Measurements from ENCODE around the gene TNXB.
"Not testable (repeated sequence)": the region's sequence is repeated elsewhere in the genome, so short reads cannot be mapped to it uniquely, and the experiment has no call there.

TNXB gene

DNA sequence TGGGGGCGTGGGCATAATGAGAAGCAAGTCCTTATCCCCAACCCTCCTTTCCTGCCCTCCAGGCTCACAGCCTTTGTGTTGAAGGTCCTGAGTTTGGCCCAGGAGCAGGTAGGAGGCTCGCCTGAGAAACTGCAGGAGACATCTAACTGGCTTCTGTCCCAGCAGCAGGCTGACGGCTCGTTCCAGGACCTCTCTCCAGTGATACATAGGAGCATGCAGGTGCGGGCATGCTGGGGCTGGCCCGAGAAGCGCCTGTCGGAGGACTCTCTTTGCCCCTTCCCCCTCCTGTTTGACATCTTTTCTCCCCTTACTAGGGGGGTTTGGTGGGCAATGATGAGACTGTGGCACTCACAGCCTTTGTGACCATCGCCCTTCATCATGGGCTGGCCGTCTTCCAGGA is 80.5 kb downstream of the TNXB start:
- H3K27ac ChIP-seq: not testable (repeated sequence)

DNA sequence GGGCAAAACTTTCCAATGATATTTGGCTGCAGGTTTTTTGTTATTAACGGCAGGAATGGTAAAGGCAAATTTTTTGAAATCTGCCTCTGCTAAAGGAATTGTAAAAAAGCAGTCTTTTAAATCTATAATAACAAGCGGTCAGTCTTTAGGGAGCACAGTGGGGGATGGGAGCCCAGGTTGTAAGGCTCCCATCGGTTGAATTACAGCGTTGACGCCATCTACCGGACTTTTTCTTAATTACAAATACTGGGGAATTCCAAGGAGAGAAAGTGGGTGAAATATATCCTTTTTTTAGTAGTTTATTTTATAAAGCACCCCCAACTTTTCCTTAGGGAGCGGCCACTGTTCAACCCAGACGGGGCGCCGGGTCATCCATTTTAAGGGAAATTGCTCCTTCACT is 87.0 kb downstream of the TNXB start:
- not testable (repeated sequence) for H3K27ac ChIP-seq

DNA sequence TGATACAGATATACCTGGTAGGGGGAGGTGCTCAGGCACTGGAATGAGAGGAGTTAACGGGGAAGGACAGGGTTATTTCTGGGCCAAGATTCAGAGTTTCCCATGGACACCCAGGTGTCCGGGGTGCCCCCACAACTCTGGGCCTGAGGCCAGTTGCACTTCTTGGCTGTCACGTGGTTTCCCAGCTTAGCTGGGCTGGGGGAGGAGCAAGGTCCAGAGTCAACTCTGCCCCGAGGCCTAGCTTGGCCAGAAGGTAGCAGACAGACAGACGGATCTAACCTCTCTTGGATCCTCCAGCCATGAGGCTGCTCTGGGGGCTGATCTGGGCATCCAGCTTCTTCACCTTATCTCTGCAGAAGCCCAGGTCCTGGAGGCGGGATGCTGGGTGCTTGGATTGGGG is 94.6 kb downstream of the TNXB start, which contains the start of gene C4B:
TSS of gene C4B (plus strand) at position 249 of the 400 bp plus-strand sequence. CDS start at position 300, 51 bp downstream.
- H3K27ac ChIP-seq: not testable (repeated sequence)

DNA sequence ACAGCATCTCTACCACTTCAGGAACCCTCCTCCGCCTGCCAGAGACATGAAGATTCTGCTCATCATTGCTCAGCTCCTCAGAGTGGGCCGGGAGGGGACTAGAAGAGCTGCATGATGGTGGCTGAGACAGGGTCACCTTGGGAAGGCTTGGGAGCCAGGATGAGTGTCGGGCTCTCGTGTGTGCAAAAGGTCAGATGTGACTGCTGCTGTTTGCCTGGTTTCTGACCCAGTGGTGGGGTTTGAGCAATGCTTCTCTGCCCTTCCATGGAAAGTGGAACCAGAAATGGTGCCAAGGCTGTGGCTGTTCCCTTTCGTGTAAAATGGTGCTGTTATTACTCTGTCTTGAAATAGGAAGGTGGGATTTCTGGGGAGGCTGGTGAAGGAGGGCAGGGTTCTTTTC is 95.4 kb downstream of the TNXB start:
- H3K27ac ChIP-seq: not testable (repeated sequence)

DNA sequence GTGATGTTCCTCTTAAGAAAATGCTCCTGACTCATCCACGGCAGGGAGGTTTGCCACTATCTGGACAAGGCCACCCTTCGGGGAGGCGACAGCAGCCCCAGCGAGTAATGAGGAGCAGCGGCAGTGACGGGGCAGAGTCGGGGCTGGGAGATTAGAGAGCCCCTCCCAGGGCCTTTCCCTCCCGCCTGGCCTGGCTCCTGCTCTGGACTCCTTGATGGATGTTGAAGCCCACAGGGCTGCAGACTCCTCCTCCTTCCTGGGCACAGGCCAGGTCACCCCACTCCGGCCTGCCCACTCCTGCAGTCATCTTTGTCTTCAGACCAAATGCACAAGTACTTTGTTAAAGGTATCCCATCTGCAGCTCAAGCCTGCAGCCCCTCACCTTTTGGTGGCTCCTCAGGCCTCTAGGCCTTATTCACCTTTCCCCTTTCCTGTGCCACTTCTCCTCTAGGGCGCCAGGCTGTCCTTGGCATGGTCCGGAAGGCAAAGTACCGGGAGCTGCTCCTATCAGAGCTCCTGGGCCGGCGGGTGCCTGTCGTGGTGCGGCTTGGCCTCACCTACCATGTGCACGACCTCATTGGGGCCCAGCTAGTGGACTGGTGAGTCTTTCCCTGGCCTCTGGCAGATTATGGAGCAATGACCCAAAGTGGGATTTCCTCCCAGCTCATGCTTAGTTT is 96.1 kb downstream of the TNXB start:
- not testable (repeated sequence) for H3K27ac ChIP-seq

DNA sequence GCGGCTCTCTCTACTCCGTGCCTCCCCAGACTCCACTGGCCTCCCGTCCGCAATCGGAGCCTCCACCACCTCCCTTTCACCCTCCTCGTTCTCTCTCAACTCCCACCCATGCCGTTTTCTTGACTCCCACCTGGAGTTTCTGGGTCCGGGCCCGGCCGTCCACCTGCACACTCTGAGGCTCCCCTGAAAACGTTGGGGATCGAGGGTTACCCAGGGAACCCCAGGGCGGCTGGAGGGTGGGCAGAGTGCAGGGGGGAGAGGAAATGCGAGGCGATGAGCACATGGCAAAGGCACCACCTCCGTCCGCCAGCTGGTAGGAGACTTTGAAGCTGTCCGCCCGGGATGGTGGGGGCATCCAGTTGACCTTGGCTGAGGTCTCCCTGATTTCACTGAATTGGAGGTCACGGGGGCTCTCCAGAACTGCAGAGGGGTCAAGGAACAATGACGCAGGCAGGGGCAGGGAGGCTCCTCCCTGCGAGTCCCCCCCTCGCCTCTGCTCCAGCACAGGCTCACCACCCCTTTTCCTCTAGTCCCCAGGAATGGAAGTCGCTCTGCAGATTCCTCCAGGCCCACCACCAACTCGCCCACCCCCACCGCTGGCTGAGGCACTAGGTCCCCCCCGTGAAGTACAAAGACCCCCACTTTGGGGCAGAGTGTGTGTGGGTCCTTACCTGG is 98.1 kb downstream of the TNXB start:
- not testable (repeated sequence) for H3K27ac ChIP-seq

DNA sequence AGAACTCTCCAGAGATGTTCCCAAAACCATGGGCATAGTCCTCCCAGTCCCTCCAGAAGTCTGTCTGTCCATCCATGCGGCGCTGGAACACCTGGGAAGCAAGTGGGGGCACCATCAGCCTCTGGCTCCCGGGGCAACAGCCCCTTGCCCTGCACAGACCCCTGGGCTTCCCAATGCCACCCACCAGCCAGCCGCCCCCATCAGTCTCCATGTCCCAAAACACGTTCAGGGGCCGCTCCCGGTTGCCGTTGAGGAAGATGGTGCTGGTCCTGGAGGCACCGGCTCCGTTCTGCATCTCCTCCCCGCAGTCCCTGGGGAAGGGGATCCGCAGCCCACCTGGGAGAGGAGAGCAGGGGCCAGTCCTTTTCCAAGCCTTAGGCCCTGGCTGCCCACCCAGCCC is 99.6 kb downstream of the TNXB start:
- not testable (repeated sequence) for H3K27ac ChIP-seq

DNA sequence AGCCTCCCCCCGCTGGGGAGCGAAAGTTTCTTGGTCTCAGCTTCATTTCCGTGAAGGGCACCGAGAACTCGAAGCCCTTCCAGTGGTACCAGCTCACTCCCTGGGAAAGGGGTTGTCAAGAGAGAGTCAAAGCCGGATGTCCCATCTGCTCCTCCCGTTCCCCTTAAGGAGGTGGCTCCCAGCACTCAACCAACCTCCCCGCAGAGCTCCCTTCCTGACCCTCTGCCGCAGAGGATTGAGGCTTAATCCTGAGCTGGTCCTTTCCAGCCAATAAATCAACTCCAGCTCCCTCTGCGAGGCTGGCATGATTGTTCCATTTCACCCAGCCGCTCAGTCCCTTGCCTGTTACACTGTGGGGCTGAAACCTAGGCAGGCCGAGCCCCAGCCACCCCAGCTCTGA is 100.5 kb downstream of the TNXB start:
- H3K27ac ChIP-seq: not testable (repeated sequence)

DNA sequence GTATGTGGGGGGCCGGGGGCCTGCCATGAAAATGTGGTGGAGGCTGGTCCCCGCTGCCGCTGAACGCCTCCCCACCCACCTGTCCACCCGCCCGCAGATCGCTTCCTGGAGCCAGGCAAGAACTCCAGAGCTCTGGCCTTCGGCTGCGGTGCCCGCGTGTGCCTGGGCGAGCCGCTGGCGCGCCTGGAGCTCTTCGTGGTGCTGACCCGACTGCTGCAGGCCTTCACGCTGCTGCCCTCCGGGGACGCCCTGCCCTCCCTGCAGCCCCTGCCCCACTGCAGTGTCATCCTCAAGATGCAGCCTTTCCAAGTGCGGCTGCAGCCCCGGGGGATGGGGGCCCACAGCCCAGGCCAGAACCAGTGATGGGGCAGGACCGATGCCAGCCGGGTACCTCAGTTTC is 101.1 kb downstream of the TNXB start:
- not testable (repeated sequence) for H3K27ac ChIP-seq

DNA sequence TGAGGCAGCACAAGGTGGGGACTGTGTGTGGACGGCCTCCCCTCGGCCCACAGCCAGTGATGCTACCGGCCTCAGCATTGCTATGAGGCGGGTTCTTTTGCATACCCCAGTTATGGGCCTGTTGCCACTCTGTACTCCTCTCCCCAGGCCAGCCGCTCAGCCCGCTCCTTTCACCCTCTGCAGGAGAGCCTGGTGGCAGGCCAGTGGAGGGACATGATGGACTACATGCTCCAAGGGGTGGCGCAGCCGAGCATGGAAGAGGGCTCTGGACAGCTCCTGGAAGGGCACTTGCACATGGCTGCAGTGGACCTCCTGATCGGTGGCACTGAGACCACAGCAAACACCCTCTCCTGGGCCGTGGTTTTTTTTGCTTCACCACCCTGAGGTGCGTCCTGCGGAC is 102.1 kb downstream of the TNXB start:
- not testable (repeated sequence) for H3K27ac ChIP-seq

DNA sequence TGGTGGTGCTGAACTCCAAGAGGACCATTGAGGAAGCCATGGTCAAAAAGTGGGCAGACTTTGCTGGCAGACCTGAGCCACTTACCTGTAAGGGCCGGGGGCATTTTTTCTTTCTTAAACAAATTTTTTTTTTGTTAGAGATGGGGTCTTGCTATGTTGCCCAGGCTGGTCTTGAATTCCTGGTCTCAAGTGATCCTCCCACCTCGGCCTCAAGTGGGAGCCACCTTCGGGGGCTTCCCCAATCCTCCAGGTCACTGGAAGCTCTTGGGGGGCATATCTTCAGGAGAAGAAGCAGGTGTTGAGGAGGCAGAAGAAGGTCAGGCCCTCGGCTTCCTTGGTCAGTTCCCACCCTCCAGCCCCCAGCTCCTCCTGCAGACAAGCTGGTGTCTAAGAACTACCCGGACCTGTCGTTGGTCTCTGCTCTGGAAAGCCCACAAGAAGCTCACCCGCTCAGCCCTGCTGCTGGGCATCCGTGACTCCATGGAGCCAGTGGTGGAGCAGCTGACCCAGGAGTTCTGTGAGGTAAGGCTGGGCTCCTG is 103.1 kb downstream of the TNXB start:
- not testable (repeated sequence) for H3K27ac ChIP-seq

DNA sequence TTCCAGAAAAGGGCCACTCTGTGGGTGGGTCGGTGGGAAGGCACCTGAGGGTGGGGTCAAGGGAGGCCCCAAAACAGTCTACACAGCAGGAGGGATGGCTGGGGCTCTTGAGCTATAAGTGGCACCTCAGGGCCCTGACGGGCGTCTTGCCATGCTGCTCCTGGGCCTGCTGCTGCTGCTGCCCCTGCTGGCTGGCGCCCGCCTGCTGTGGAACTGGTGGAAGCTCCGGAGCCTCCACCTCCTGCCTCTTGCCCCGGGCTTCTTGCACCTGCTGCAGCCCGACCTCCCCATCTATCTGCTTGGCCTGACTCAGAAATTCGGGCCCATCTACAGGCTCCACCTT is 103.6 kb downstream of the TNXB start:
- H3K27ac ChIP-seq: not testable (repeated sequence)

DNA sequence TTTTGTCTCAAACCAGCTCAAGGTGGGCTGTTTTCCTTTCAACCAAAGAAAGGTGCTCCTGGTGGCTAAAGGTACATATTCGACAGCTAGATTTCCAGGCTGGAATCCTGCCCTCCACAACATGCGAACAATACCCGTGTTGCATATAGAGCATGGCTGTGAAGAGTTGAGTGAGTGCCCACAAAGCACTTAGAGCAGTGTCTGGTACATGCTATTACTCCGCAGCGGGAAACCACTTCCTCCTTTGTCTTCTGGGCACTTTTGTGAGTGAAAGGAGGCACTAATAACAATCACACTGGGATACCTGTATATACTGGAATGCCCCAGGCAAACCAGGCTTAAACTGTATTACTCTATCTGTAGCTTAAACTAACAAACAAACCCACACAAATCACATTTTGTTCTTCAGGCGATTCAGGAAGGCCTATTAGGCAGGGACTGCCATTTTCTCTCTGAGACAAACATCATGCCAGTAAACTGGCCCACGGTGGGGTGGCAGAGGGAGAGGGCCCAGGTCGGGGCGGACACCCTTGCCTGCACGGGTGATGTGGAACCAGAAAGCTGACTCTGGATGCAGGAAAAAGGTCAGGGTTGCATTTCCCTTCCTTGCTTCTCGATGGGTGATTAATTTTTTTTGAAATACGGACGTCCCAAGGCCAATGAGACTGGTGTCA is 104.1 kb downstream of the TNXB start:
- not testable (repeated sequence) for H3K27ac ChIP-seq

DNA sequence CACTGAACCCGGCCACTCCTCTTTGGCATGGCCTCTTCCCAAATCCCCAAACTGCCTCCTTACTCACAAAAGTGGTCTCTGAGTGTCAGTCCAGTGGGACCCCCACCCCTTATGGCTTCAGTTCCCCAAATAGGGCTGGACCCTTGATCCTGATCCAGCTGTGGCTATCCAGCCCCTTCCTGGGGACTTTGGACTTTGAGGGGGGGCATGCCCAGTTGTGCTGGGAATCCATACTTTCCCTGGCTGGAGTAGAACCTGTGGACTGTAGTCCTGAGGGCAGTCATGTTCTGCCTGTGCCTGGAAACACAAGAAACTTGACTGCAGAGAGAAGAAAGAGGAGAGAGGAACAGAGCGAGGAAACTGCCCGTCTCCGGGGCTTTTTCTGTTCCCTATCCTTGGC is 104.7 kb downstream of the TNXB start:
- not testable (repeated sequence) for H3K27ac ChIP-seq

DNA sequence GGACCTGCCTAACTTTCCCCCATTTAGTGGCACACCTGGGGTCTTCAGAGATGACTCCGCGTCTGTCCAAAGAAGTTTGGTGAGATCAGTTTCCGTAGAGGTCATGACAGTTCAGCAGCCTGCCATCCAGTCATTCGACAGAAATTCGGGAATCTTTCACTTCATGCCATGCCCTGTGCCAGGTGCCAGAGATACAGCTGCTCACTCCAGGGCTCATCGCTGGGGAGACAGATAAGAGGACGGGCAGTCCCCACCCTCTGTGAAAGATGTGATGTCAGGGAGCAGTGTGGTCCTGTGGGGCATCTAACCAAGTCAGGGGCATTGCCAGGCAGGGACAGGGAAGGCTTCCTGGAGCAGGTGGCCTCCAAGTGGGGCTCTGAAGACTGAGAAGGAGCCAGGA is 105.8 kb downstream of the TNXB start:
- H3K27ac ChIP-seq: not testable (repeated sequence)

DNA sequence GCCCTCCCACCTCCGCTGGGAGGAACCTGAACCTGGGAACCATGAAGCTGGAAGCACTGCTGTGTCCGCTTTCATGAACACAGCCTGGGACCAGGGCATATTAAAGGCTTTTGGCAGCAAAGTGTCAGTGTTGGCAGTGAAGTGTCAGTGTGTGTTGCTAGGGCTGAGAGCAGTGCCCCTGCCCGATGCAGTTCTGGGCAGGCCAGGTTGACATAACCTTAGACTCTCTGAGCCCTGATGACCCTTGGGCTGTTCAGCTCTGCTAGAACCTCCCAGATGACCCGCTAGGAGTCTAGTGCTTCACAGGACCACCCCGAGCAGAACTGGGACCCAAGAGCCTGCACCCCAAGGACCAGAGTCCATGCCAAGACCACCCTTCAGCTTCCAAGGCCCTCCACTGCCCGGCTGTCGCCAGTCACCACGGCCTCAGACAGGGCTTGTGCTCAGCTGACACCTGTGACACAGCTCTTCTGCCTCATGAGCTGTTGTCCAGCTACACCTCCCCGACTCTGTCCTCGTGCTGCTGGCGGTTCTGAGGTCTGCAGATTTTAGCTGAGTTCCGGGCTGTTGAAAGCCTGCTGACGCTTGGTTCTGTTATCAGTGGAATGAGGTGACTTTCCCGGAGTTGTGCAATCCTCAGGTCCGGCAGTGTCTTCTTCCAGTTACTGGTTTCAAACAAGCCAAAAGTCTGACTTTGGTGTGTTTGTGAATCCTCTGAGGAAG is 106.4 kb downstream of the TNXB start:
- not testable (repeated sequence) for H3K27ac ChIP-seq

DNA sequence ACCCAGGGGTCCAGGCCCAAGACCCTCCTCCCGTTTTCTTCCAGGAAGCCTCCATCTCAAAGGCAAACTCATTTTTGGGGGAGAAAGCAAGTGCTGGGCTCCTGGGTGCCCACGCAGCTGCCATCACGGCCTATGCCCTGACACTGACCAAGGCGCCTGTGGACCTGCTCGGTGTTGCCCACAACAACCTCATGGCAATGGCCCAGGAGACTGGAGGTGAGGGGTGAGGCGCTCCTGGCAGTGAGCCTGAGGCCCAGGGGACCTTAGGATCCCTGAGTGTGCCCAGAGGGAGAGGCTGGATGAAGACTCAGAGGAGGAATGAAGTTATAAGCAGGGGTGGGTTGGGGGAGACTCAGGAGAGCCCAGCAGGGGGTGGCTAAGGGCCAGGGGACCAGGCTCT is 112.8 kb downstream of the TNXB start:
- not testable (repeated sequence) for H3K27ac ChIP-seq

DNA sequence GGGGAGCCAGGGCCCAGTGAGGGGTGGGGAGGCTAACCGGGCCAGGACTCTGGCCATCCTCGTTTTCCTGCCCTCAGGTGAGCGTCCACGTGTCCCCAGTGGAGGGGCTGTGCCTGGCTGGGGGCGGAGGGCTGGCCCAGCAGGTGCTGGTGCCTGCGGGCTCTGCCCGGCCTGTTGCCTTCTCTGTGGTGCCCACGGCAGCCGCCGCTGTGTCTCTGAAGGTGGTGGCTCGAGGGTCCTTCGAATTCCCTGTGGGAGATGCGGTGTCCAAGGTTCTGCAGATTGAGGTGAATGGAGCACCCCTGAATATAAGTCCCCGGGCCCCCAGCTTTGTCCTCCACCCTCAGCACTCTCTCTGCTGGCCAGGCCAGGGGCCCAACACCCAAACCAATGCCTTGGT is 114.7 kb downstream of the TNXB start:
- not testable (repeated sequence) for H3K27ac ChIP-seq

All from VCaP (cell line).